HG03175 (cell line): ENCODE data around the gene TMEM139.

ENCODE experiments used
- ATAC-seq: cut with Tn5 transposase; IDR thresholded peaks from one replicate; pipeline ENCODE4 v1.9.1; 2021; ENCODE audit warnings: mild to moderate bottlenecking, moderate library complexity; ENCODE audit not compliant: unreplicated experiment

TMEM139 gene

GRCh38 chr7:143321734-143322133 is 37.0 kb downstream of the TMEM139 start:
- no peak for ATAC-seq

GRCh38 chr7:143322760-143323633 is 38.2 kb downstream of the TMEM139 start:
- no peak for ATAC-seq

- ATAC-seq, result no peak
Measured at GRCh38 chr7:143323653-143324052, 38.9 kb downstream of the TMEM139 start.

- ATAC-seq, result peak; percentile 48
Measured at GRCh38 chr7:143325240-143325639, 40.5 kb downstream of the TMEM139 start.

- peak; percentile 79 for ATAC-seq
Measured at GRCh38 chr7:143327903-143328302, 43.1 kb downstream of the TMEM139 start.

GRCh38 chr7:143329471-143330170 is 44.9 kb downstream of the TMEM139 start:
- ATAC-seq, result no peak

GRCh38 chr7:143331179-143331801 is 46.5 kb downstream of the TMEM139 start:
- no peak for ATAC-seq

GRCh38 chr7:143334244-143334643 is 49.5 kb downstream of the TMEM139 start:
- no peak for ATAC-seq

- no peak for ATAC-seq
Measured at GRCh38 chr7:143337216-143337615, 52.5 kb downstream of the TMEM139 start.
